G401 (cell line): ENCODE data around the gene STXBP6. TPM values are rescaled to one million over a fixed set of nuclear protein-coding genes. Genes with fewer than 3 reads are reported as not detected.

Experiments used
- DNase-seq: peaks from one replicate; pipeline ENCODE4 v3.0.0-alpha.2; 2015; ENCODE audit warnings: low spot score
- in situ Hi-C: cut with HindIII; loops from 2 replicates; pipeline ENCODE4 v1.10.0; 2016; ENCODE audit warnings: low sequenced_read_pairs, mixed read lengths
- total RNA-seq: library from RNA; depleted of rRNA; stranded (reverse); fragments of >200 nt; shearing (Covaris generic); gene quantifications from 2 replicates; pipeline ENCODE4 v1.2.3, GENCODE V29; 2014

Gene STXBP6
- total RNA-seq, 1 experiment from 2014 or later, result not detected

- in situ Hi-C loops, result no loop called here
- DNase-seq, result no peak
These were observed 221.5 kb downstream of the STXBP6 start for GRCh38 chr14:24828486-24828885.

GRCh38 chr14:24826390-24826789 is 223.6 kb downstream of the STXBP6 start:
- in situ Hi-C loops, result no loop called here
- no peak for DNase-seq

GRCh38 chr14:24820616-24821015 is 229.3 kb downstream of the STXBP6 start:
- in situ Hi-C loops, result no loop called here

GRCh38 chr14:24818823-24819341 is 231.1 kb downstream of the STXBP6 start:
- in situ Hi-C loops, result no loop called here
- DNase-seq, result no peak

More at GRCh38 chr14:24820616-24821015, 229.3 kb downstream of the STXBP6 start:
- no peak for DNase-seq

- in situ Hi-C loops, result no loop called here
- no peak for DNase-seq
These were observed 231.7 kb downstream of the STXBP6 start for GRCh38 chr14:24818058-24818822.

- no peak for DNase-seq
- in situ Hi-C loops, result no loop called here
These were observed 232.5 kb downstream of the STXBP6 start for GRCh38 chr14:24817212-24818057.

GRCh38 chr14:24816929-24817211 is 233.1 kb downstream of the STXBP6 start:
- in situ Hi-C loops, result no loop called here
- no peak for DNase-seq

- in situ Hi-C loops, result no loop called here
- no peak for DNase-seq
These were observed 233.7 kb downstream of the STXBP6 start for GRCh38 chr14:24816011-24816928.

- in situ Hi-C loops, result no loop called here
These were observed 234.4 kb downstream of the STXBP6 start for GRCh38 chr14:24815543-24815942.

GRCh38 chr14:24814944-24815343 is 235.0 kb downstream of the STXBP6 start:
- DNase-seq, result no peak
- in situ Hi-C loops, result no loop called here

More at GRCh38 chr14:24815543-24815942, 234.4 kb downstream of the STXBP6 start:
- no peak for DNase-seq

- in situ Hi-C loops, result no loop called here
These were observed 235.6 kb downstream of the STXBP6 start for GRCh38 chr14:24814346-24814745.

GRCh38 chr14:24813819-24814259 is 236.1 kb downstream of the STXBP6 start:
- in situ Hi-C loops, result no loop called here
- no peak for DNase-seq

More at GRCh38 chr14:24814346-24814745, 235.6 kb downstream of the STXBP6 start:
- no peak for DNase-seq

- in situ Hi-C loops, result no loop called here
- no peak for DNase-seq
These were observed 236.7 kb downstream of the STXBP6 start for GRCh38 chr14:24813089-24813815.

- in situ Hi-C loops, result no loop called here
- no peak for DNase-seq
These were observed 240.8 kb downstream of the STXBP6 start for GRCh38 chr14:24809135-24809534.

- in situ Hi-C loops, result no loop called here
These were observed 241.5 kb downstream of the STXBP6 start for GRCh38 chr14:24808412-24808811.

GRCh38 chr14:24806061-24806678 is 243.8 kb downstream of the STXBP6 start:
- DNase-seq, result peak; percentile 4
- in situ Hi-C loops, result no loop called here

More at GRCh38 chr14:24808412-24808811, 241.5 kb downstream of the STXBP6 start:
- no peak for DNase-seq

GRCh38 chr14:24804552-24805212 is 245.3 kb downstream of the STXBP6 start:
- DNase-seq, result no peak
- in situ Hi-C loops, result no loop called here
